Natural killer cell (primary cell): ENCODE data around the gene PHF21A. TPM values are rescaled to one million over a fixed set of nuclear protein-coding genes. Genes with fewer than 3 reads are reported as not detected.
A peak's percentile ranks its signal among the peaks of the same experiment; 100 is the strongest.

ENCODE experiments used
- ATAC-seq, 3 donors: fragments of 150-1000 bp in 2 of 3; fragments of 200-7000 bp in 1 of 3; cut with Tn5 transposase; 1 replicate in 1 of 3; 2 replicates in 2 of 3; pipeline ENCODE4 v1.10.0; 2021; ENCODE audit warnings: mild to moderate bottlenecking in 2 of 3, moderate library complexity in 2 of 3
- DNase-seq, 2 donors: peaks; one replicate each; pipeline versions ENCODE4 v3.0.0 to v3.0.0-alpha.2; 2013 to 2021; ENCODE audit warnings: mixed read lengths in 1 of 2
- H3K27ac ChIP-seq: one replicate; pipeline ENCODE4 v1.5.1; 2013; ENCODE audit warnings: mild to moderate bottlenecking, low read length
- H3K27me3 ChIP-seq: one replicate; pipeline ENCODE4 v1.6.1; 2013; ENCODE audit warnings: low read length; ENCODE audit not compliant: control insufficient read depth, insufficient read depth
- H3K36me3 ChIP-seq: one replicate; pipeline ENCODE4 v1.6.1; 2013; ENCODE audit warnings: low read length; ENCODE audit not compliant: control insufficient read depth, insufficient read depth
- H3K4me1 ChIP-seq: one replicate; pipeline ENCODE4 v1.6.1; 2013; ENCODE audit warnings: low read length; ENCODE audit not compliant: control insufficient read depth, insufficient read depth
- H3K4me3 ChIP-seq: one replicate; pipeline ENCODE4 v1.5.1; 2013; ENCODE audit warnings: low read length
- H3K9me3 ChIP-seq: one replicate; pipeline ENCODE4 v1.6.1; 2013; ENCODE audit warnings: low read length; ENCODE audit not compliant: control insufficient read depth, insufficient read depth
- H3K27ac Mint-ChIP-seq, 2 donors: one replicate each; pipeline ENCODE4 v1.8.0; 2022; ENCODE audit warnings: mild to moderate bottlenecking in 2 of 2, mixed read lengths in 2 of 2, moderate library complexity in 1 of 2
- H3K27me3 Mint-ChIP-seq, 2 donors: one replicate each; pipeline ENCODE4 v1.8.0; 2022; ENCODE audit warnings: low read depth in 2 of 2, mixed read lengths in 2 of 2
- H3K36me3 Mint-ChIP-seq: one replicate; pipeline ENCODE4 v1.8.0; 2022; ENCODE audit warnings: mixed read lengths
- H3K4me1 Mint-ChIP-seq, 2 donors: one replicate each; pipeline ENCODE4 v1.8.0; 2022; ENCODE audit warnings: mixed read lengths in 2 of 2
- H3K4me3 Mint-ChIP-seq: one replicate; pipeline ENCODE4 v1.8.0; 2022; ENCODE audit warnings: mild to moderate bottlenecking, moderate library complexity, mixed read lengths
- H3K9me3 Mint-ChIP-seq, 2 donors: one replicate each; pipeline ENCODE4 v1.8.0; 2022; ENCODE audit warnings: mixed read lengths in 2 of 2
- CTCF ChIP-seq: fragments of 200-600 bp; IDR thresholded peaks from one replicate; pipeline ENCODE4 v1.8.0; 2022; ENCODE audit warnings: antibody characterized with exemption
- WGBS: methylation state at CpG from one replicate; pipeline ENCODE4 v1.1.7; 2013; ENCODE audit warnings: missing lambda C conversion rate; ENCODE audit not compliant: insufficient coverage; 5-methylcytosine and 5-hydroxymethylcytosine counted together
- intact Hi-C: fragments of 100-400 bp; cut with micrococcal nuclease; formaldehyde crosslinking; loops from one replicate; pipeline ENCODE4 v1.14.2; 2022
- total RNA-seq, 4 donors: library from RNA; stranded (reverse); fragments of 120-200 nt in 1 of 4; gene quantifications; one replicate each; pipeline versions ENCODE4 v1.2.3 to v1.2.4, GENCODE V29; 2013 to 2022

The PHF21A gene
- total RNA-seq, 3 donors from 2014 or later (not counting 1 experiment from before 2014, with no cell fraction given): 138 to 147 (median 139) TPM

- H3K9me3 Mint-ChIP-seq: no peaks in the 10 kb centered on the region
- H3K27me3 Mint-ChIP-seq: no peaks in the 10 kb centered on the region
- peaks cover 13 to 16% of the 10 kb centered on the region in 2 donors for H3K4me1 Mint-ChIP-seq
- WGBS: 100% methylated on average over 3 of the region's 3 CpGs
- H3K27me3 ChIP-seq: no peaks in the 10 kb centered on the region
- no peak overlapping the region for H3K27ac Mint-ChIP-seq
- no peak for ATAC-seq
- intact Hi-C loops: loop anchor here (5.0 to 10.0 kb wide), 4 partner anchors 160 to 220 kb away; partner anchors contain the start of genes DGKZ and PEX16
- no peak for TF ChIP-seq CTCF
- DNase-seq: no peak
- no peak overlapping the region for H3K4me3 Mint-ChIP-seq
- H3K4me3 ChIP-seq: no peak overlapping the region
- no peaks in the 10 kb centered on the region for H3K36me3 ChIP-seq
- H3K4me1 ChIP-seq: peaks cover 10% of the 10 kb centered on the region
- H3K36me3 Mint-ChIP-seq: no peaks in the 10 kb centered on the region
- no peaks in the 10 kb centered on the region for H3K9me3 ChIP-seq
- no peak overlapping the region for H3K27ac ChIP-seq
These were observed 4.0 kb upstream of the PHF21A start for GRCh38 chr11:46125284-46125683.

GRCh38 chr11:46122945-46123715 is 1.9 kb upstream of the PHF21A start:
- intact Hi-C loops: loop anchor here (5.0 to 10.0 kb wide), 4 partner anchors 158 to 276 kb away; partner anchors contain the start of genes CRY2, DGKZ and PEX16
- 87% methylated on average over 5 of the region's 7 CpGs for WGBS
- Mint-ChIP-seq H3K9me3 (no peaks in the 10 kb centered on the region), H3K27me3 (no peaks in the 10 kb centered on the region), H3K4me3 (peak overlapping the region; percentile 93), H3K27ac (peak overlapping the region in 1 of 2 donors; percentile 97), H3K4me1 (peaks cover 30 to 34% of the 10 kb centered on the region in 2 donors), H3K36me3 (no peaks in the 10 kb centered on the region)
- H3K27ac ChIP-seq: no peak overlapping the region
- no peak overlapping the region for H3K4me3 ChIP-seq
- peaks cover 16% of the 10 kb centered on the region for H3K4me1 ChIP-seq
- no peaks in the 10 kb centered on the region for H3K27me3 ChIP-seq
- H3K36me3 ChIP-seq: no peaks in the 10 kb centered on the region
- TF ChIP-seq CTCF: no peak
- H3K9me3 ChIP-seq: no peaks in the 10 kb centered on the region
- DNase-seq (no peak), ATAC-seq (no peak)

GRCh38 chr11:46121724-46122477 is 647 bp upstream of the PHF21A start:
- WGBS: under 1% methylated on average over 69 of the region's 74 CpGs
- intact Hi-C loops: loop anchor here (5.0 to 10.0 kb wide), 4 partner anchors 157 to 275 kb away; partner anchors contain the start of genes CRY2, DGKZ and PEX16
- peak overlapping the region; percentile 47 for H3K4me3 ChIP-seq
- Mint-ChIP-seq H3K9me3 (no peaks in the 10 kb centered on the region), H3K27ac (peak overlapping the region; percentile 97 to 99), H3K36me3 (no peaks in the 10 kb centered on the region), H3K4me3 (peak overlapping the region; percentile 93), H3K27me3 (no peaks in the 10 kb centered on the region), H3K4me1 (peaks cover 32 to 35% of the 10 kb centered on the region in 2 donors)
- H3K27ac ChIP-seq: peak overlapping the region; percentile 64
- ATAC-seq (peak; percentile 43 to 72 (median 60)), DNase-seq (peak; percentile 67 to 91)
- no peaks in the 10 kb centered on the region for H3K36me3 ChIP-seq
- TF ChIP-seq CTCF: no peak
- no peaks in the 10 kb centered on the region for H3K27me3 ChIP-seq
- H3K9me3 ChIP-seq: no peaks in the 10 kb centered on the region
- H3K4me1 ChIP-seq: peaks cover 11% of the 10 kb centered on the region
